Lower lobe of right lung (tissue), 2 donors: Measurements from ENCODE around the gene RBM20. TPM values are rescaled to one million over a fixed set of nuclear protein-coding genes. Genes with fewer than 3 reads are reported as not detected.

Source experiments
- ATAC-seq, 2 donors: fragments of 200-7000 bp; cut with Tn5 transposase; one replicate each; pipeline ENCODE4 v1.9.1; 2020 to 2022; ENCODE audit warnings: mild to moderate bottlenecking in 2 of 2, moderate library complexity in 2 of 2
- DNase-seq: peaks from one replicate; pipeline ENCODE4 v3.0.0-alpha.2; 2020
- H3K27ac ChIP-seq: fragments of 200-600 bp; one replicate; pipeline ENCODE4 v1.8.0; 2022
- H3K27me3 ChIP-seq: fragments of 200-600 bp; one replicate; pipeline ENCODE4 v1.8.0; 2022; ENCODE audit warnings: low read depth
- H3K36me3 ChIP-seq: fragments of 200-600 bp; one replicate; pipeline ENCODE4 v1.8.0; 2022; ENCODE audit warnings: mild to moderate bottlenecking
- H3K4me1 ChIP-seq: fragments of 200-600 bp; one replicate; pipeline ENCODE4 v1.8.0; 2022
- H3K4me3 ChIP-seq: fragments of 200-600 bp; one replicate; pipeline ENCODE4 v1.8.0; 2022; ENCODE audit warnings: mild to moderate bottlenecking
- H3K9me3 ChIP-seq: fragments of 200-600 bp; one replicate; pipeline ENCODE4 v1.8.0; 2022
- CTCF ChIP-seq: fragments of 200-600 bp; IDR thresholded peaks from one replicate; pipeline ENCODE4 v1.8.0; 2022; ENCODE audit warnings: antibody characterized with exemption, mild to moderate bottlenecking
- intact Hi-C: fragments of 100-400 bp; cut with DNase I; formaldehyde crosslinking; loops from one replicate; pipeline ENCODE4 v1.11.0; 2022
- long read RNA-seq: library from polyadenylated mRNA; unstranded; transcript quantifications from one replicate; pipeline ENCODE4 v2.0.0, GENCODE V29; 2021
- total RNA-seq: library from RNA; stranded (reverse); fragmentation: NEBNext Ultra II Directional; extraction: Animal tissue kit (Norgen Biotek cat#: 25700); gene quantifications from one replicate; pipeline ENCODE4 v1.2.1, GENCODE V29; 2021
- donor health status: DM: no; HTN: yes; CAD: no; lungs with severe emphysema.

RBM20 gene
- 1.0 TPM for total RNA-seq
- long read RNA-seq, partial matches to known transcripts: 2 of 3 reads
- long read RNA-seq, other reads (novel, unspliced or antisense): 0 of 3 reads

DNA sequence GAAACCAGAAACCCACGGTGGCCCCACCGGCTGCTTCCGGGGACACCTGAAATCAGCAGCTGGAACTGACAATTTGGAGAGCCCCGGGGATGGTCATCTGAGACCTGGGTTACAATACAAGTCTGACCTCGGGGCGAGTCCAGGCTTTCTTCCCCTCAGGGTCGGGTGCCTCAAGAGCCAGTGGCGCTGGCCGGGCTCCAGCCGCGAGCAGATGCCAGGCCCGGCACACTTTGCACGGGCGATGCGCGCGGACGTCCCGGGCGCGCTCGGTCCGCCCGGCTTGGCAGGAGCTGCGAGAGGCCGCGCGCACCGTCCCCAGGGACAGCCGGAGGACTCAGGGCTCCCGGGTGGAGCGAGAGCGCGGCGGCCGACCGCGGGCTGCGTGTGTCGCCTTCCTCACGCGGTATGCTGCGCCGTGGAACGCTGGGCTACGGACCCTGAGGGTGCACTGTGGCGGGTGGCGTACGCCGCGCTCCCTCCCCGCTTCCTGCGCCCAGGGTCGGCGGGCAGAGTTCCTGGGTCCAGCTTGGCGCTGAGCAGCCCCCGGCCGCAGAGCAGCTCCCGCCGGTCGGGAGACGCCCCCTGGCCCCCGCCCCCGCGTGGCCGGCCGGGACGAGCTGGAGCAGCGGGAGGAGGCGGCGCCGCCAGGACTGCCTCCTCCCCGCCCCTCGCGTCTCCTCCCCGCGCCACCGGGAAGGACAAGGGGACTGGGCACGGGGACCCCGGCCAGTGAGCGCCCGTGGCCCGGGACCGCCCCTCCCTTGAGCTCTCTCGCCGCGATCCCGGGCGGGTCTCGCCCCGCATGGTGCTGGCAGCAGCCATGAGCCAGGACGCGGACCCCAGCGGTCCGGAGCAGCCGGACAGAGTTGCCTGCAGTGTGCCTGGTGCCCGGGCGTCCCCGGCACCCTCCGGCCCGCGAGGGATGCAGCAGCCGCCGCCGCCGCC is at the start of gene RBM20:
TSS of gene RBM20 (plus strand) at position 684 of the 945 bp plus-strand sequence. CDS start at position 803, 119 bp downstream.
- DNase-seq (no peak), ATAC-seq (peak; percentile 54 to 62)
- Histone ChIP-seq H3K9me3 (no peaks in the 10 kb centered on the region), H3K4me3 (peak within 1 kb of the TSS; percentile 49), H3K4me1 (peaks cover 19% of the 10 kb centered on the region), H3K36me3 (no peaks in the 10 kb centered on the region), H3K27me3 (peaks cover 79% of the 10 kb centered on the region), H3K27ac (no peak within 1 kb of the TSS)
- intact Hi-C loops: no loop called here
- no peak for TF ChIP-seq CTCF

GRCh38 chr10:110597476-110597875 is 46.7 kb upstream of the RBM20 start:
- Histone ChIP-seq H3K4me1 (no peaks in the 10 kb centered on the region), H3K9me3 (no peaks in the 10 kb centered on the region), H3K36me3 (peaks cover 95% of the 10 kb centered on the region), H3K4me3 (no peak overlapping the region), H3K27ac (no peak overlapping the region), H3K27me3 (no peaks in the 10 kb centered on the region)
- ATAC-seq: no peak
- no peak for TF ChIP-seq CTCF
- DNase-seq: no peak
- intact Hi-C loops: no loop called here

DNA sequence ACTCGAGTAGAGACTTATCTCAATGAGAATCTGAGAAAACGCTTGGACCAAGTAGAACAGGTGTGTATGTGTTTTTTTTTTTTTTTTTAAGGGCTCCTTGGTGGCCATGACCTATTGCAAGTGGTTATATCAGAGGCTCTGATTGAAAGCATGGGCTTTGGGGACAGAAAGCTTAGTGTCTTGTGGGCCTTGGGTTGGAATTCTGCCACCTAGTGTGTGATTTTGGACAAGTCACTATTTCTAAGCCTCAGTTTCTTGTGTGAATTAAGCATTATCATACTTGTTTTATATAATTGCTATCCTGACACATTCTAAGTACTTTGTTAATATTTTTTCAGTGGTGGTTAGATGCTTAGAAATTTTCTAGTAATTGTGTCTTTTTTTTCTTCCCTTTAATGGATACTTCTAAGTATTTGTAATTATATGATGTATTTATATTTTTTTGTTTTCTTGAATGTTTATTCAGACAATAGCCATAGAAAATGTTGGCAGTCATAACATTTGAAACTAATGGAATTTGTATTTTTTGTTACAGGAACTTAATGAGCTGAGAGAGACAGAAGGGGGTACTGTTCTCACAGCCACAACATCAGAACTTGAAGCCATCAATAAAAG is 43.5 kb upstream of the RBM20 start:
- H3K27me3 ChIP-seq: no peaks in the 10 kb centered on the region
- DNase-seq: no peak
- TF ChIP-seq CTCF: peak; percentile 46
- no peaks in the 10 kb centered on the region for H3K4me1 ChIP-seq
- no peak overlapping the region for H3K27ac ChIP-seq
- no peak for ATAC-seq
- H3K9me3 ChIP-seq: no peaks in the 10 kb centered on the region
- peaks cover 97% of the 10 kb centered on the region for H3K36me3 ChIP-seq
- no peak overlapping the region for H3K4me3 ChIP-seq
- intact Hi-C loops: no loop called here

DNA sequence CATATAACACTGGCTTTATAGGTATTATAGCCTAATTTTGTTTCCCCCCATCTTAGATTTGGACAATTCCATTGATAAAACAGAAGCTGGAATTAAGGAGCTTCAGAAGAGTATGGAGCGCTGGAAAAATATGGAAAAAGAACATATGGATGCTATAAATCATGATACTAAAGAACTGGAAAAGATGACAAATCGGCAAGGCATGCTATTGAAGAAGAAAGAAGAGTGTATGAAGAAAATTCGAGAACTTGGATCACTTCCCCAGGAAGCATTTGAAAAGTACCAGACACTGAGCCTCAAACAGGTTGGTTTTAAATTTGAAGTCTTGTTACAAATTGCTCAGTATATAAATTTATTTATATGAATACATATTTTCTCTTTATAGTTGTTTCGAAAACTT is 42.6 kb upstream of the RBM20 start:
- H3K36me3 ChIP-seq: peaks cover 98% of the 10 kb centered on the region
- H3K27ac ChIP-seq: no peak overlapping the region
- no peak for TF ChIP-seq CTCF
- intact Hi-C loops: no loop called here
- H3K9me3 ChIP-seq: no peaks in the 10 kb centered on the region
- DNase-seq: no peak
- H3K4me1 ChIP-seq: no peaks in the 10 kb centered on the region
- ATAC-seq: no peak
- H3K4me3 ChIP-seq: no peak overlapping the region
- H3K27me3 ChIP-seq: no peaks in the 10 kb centered on the region

- intact Hi-C loops: no loop called here
- H3K27ac ChIP-seq: no peak overlapping the region
- ATAC-seq (no peak), DNase-seq (no peak)
- peaks cover 7% of the 10 kb centered on the region for H3K27me3 ChIP-seq
- H3K9me3 ChIP-seq: no peaks in the 10 kb centered on the region
- H3K36me3 ChIP-seq: peaks cover 38% of the 10 kb centered on the region
- no peaks in the 10 kb centered on the region for H3K4me1 ChIP-seq
- no peak overlapping the region for H3K4me3 ChIP-seq
- no peak for TF ChIP-seq CTCF
Observed at GRCh38 chr10:110608087-110608486, 36.0 kb upstream of the RBM20 start.
